ENCODE results near the gene LAMC3.
A peak's percentile ranks its signal among the peaks of the same experiment; 100 is the strongest.

The LAMC3 gene

GRCh38 chr9:131011274-131012022 is 2.5 kb downstream of the LAMC3 start:
- DNase-seq (ENCODE audit: low spot score), result no peak

- no peak for DNase-seq (ENCODE audit: low spot score)
These were observed 3.0 kb downstream of the LAMC3 start for GRCh38 chr9:131012023-131012334.

GRCh38 chr9:131012396-131012917 is 3.5 kb downstream of the LAMC3 start:
- DNase-seq (ENCODE audit: low spot score), result no peak

GRCh38 chr9:131013015-131013755 is 4.2 kb downstream of the LAMC3 start:
- no peak for DNase-seq (ENCODE audit: low spot score)

GRCh38 chr9:131013771-131014676 is 5.0 kb downstream of the LAMC3 start:
- DNase-seq (ENCODE audit: low spot score), result peak; percentile 19

GRCh38 chr9:131015112-131015511 is 6.1 kb downstream of the LAMC3 start:
- DNase-seq (ENCODE audit: low spot score), result no peak

GRCh38 chr9:131015876-131016397 is 7.0 kb downstream of the LAMC3 start:
- no peak for DNase-seq (ENCODE audit: low spot score)

GRCh38 chr9:131017067-131017466 is 8.1 kb downstream of the LAMC3 start:
- DNase-seq (ENCODE audit: low spot score), result no peak

- DNase-seq (ENCODE audit: low spot score), result no peak
These were observed 9.6 kb downstream of the LAMC3 start for GRCh38 chr9:131018621-131019020.

GRCh38 chr9:131019388-131020239 is 10.6 kb downstream of the LAMC3 start:
- DNase-seq (ENCODE audit: low spot score), result peak; percentile 21

GRCh38 chr9:131020388-131020787 is 11.4 kb downstream of the LAMC3 start:
- peak; percentile 73 for DNase-seq (ENCODE audit: low spot score)

GRCh38 chr9:131020862-131021261 is 11.9 kb downstream of the LAMC3 start:
- DNase-seq (ENCODE audit: low spot score), result no peak

- DNase-seq (ENCODE audit: low spot score), result no peak
These were observed 12.8 kb downstream of the LAMC3 start for GRCh38 chr9:131021785-131022184.

- DNase-seq (ENCODE audit: low spot score), result no peak
These were observed 16.2 kb downstream of the LAMC3 start for GRCh38 chr9:131024978-131025868.

- no peak for DNase-seq (ENCODE audit: low spot score)
These were observed 17.2 kb downstream of the LAMC3 start for GRCh38 chr9:131025953-131026858.

GRCh38 chr9:131027048-131027871 is 18.3 kb downstream of the LAMC3 start:
- DNase-seq (ENCODE audit: low spot score), result no peak

- DNase-seq (ENCODE audit: low spot score), result no peak
These were observed 18.9 kb downstream of the LAMC3 start for GRCh38 chr9:131027872-131028179.

- no peak for DNase-seq (ENCODE audit: low spot score)
These were observed 19.4 kb downstream of the LAMC3 start for GRCh38 chr9:131028221-131028884.

Data from kidney tubule cell (primary cell).